GM18508 (cell line): ENCODE results near the gene KCNA10.

ENCODE experiments used
- ATAC-seq: cut with Tn5 transposase; IDR thresholded peaks from one replicate; pipeline ENCODE4 v1.9.1; 2021; ENCODE audit warnings: moderate number of reproducible peaks; ENCODE audit not compliant: insufficient read depth, unreplicated experiment

The KCNA10 gene

GRCh38 chr1:110481968-110482623, 36.9 kb downstream of the KCNA10 start:
- no peak for ATAC-seq

GRCh38 chr1:110480356-110481096, 38.4 kb downstream of the KCNA10 start:
- ATAC-seq, result no peak

GRCh38 chr1:110478886-110479285, 40.1 kb downstream of the KCNA10 start:
- ATAC-seq, result no peak

- ATAC-seq, result no peak
These were observed 40.9 kb downstream of the KCNA10 start for GRCh38 chr1:110477967-110478640.

- ATAC-seq, result no peak
These were observed 41.5 kb downstream of the KCNA10 start for GRCh38 chr1:110477445-110477957.

GRCh38 chr1:110477041-110477440, 41.9 kb downstream of the KCNA10 start:
- ATAC-seq, result no peak

GRCh38 chr1:110476028-110476765, 42.8 kb downstream of the KCNA10 start:
- no peak for ATAC-seq

- no peak for ATAC-seq
These were observed 43.5 kb downstream of the KCNA10 start for GRCh38 chr1:110475362-110476027.

GRCh38 chr1:110474444-110474843, 44.5 kb downstream of the KCNA10 start:
- no peak for ATAC-seq

GRCh38 chr1:110472546-110472945, 46.4 kb downstream of the KCNA10 start:
- ATAC-seq, result no peak

GRCh38 chr1:110471131-110471530, 47.8 kb downstream of the KCNA10 start:
- ATAC-seq, result no peak
